HEK293 (cell line): ENCODE data around the gene PCDH15.

Experiments
- CTCF ChIA-PET: fragments of 350-600 bp; formaldehyde crosslinking; extraction: SDS; loops from one replicate; lab custom pipeline; 2021; ENCODE audit warnings: antibody characterized with exemption; lab: Yijun Ruan, JAX
- POLR2A ChIA-PET: fragments of 300-600 bp; formaldehyde crosslinking; extraction: SDS; loops from one replicate; lab custom pipeline; 2020; ENCODE audit warnings: antibody characterized with exemption, inconsistent platforms; lab: Yijun Ruan, JAX
- H3K27ac ChIP-seq: fragments of 200-500 bp; sonication (Bioruptor generic); 2 replicates; pipeline ENCODE4 v1.5.1; 2014; ENCODE audit warnings: low read depth, low read length, control low read depth, inconsistent platforms; ENCODE audit errors: extremely low read depth
- H3K36me3 ChIP-seq, 2 experiments: fragments of 200-500 bp in 1 of 2; sonication (Bioruptor generic) in 1 of 2; 1 replicate in 1 of 2; 2 replicates in 1 of 2; pipeline ENCODE4 v1.5.1; 2014 to 2017; ENCODE audit warnings: inconsistent platforms in 2 of 2, low read length in 2 of 2; ENCODE audit not compliant: control insufficient read depth in 2 of 2, insufficient read depth in 1 of 2
- H3K4me1 ChIP-seq: fragments of 200-500 bp; sonication (Bioruptor generic); 2 replicates; pipeline ENCODE4 v1.5.1; 2014; ENCODE audit warnings: mild to moderate bottlenecking, low read length, inconsistent platforms; ENCODE audit not compliant: control insufficient read depth, insufficient read depth
- H3K4me3 ChIP-seq: 2 replicates; pipeline ENCODE4 v1.5.1; 2011; ENCODE audit warnings: low read depth, mild to moderate bottlenecking, control low read depth, low read length, moderate library complexity
- H3K9me3 ChIP-seq: fragments of 200-500 bp; sonication (Bioruptor generic); 2 replicates; pipeline ENCODE4 v1.5.1; 2014; ENCODE audit warnings: low read depth, low read length, inconsistent platforms; ENCODE audit not compliant: control insufficient read depth, insufficient read depth
- BCL11A ChIP-seq: fragments of 450-650 bp; formaldehyde crosslinking; IDR thresholded peaks from 2 replicates; pipeline ENCODE4 v1.5.1; 2016; ENCODE audit warnings: low read depth, missing biosample characterization, missing genetic modification characterization
- GLI4 ChIP-seq: fragments of 450-650 bp; formaldehyde crosslinking; IDR thresholded peaks from 2 replicates; pipeline ENCODE4 v1.5.1; 2016; ENCODE audit warnings: missing biosample characterization, missing genetic modification characterization
- IKZF3 ChIP-seq: fragments of 450-650 bp; IDR thresholded peaks from 2 replicates; pipeline ENCODE4 v1.5.0; 2018; ENCODE audit warnings: missing biosample characterization, mild to moderate bottlenecking, missing genetic modification characterization, moderate library complexity
- SCRT1 ChIP-seq: fragments of 450-650 bp; formaldehyde crosslinking; IDR thresholded peaks from 2 replicates; pipeline ENCODE4 v1.5.1; 2016; ENCODE audit warnings: missing biosample characterization, missing genetic modification characterization, borderline replicate concordance
- SP7 ChIP-seq: fragments of 450-650 bp; formaldehyde crosslinking; IDR thresholded peaks from 2 replicates; pipeline ENCODE4 v1.5.1; 2016; ENCODE audit warnings: missing biosample characterization, missing genetic modification characterization
- ZBTB17 ChIP-seq: fragments of 450-650 bp; formaldehyde crosslinking; IDR thresholded peaks from 2 replicates; pipeline ENCODE4 v1.5.1; 2016; ENCODE audit warnings: missing biosample characterization, missing genetic modification characterization
- ZBTB8A ChIP-seq: fragments of 450-650 bp; formaldehyde crosslinking; IDR thresholded peaks from 2 replicates; pipeline ENCODE4 v1.5.1; 2016; ENCODE audit warnings: missing biosample characterization, missing genetic modification characterization
- ZNF133 ChIP-seq: fragments of 450-650 bp; formaldehyde crosslinking; IDR thresholded peaks from 2 replicates; pipeline ENCODE4 v1.5.1; 2016; ENCODE audit warnings: missing biosample characterization, missing genetic modification characterization
- ZNF155 ChIP-seq: fragments of 450-650 bp; formaldehyde crosslinking; IDR thresholded peaks from 2 replicates; pipeline ENCODE4 v1.5.1; 2016; ENCODE audit warnings: missing biosample characterization, missing genetic modification characterization
- ZNF18 ChIP-seq: fragments of 450-650 bp; formaldehyde crosslinking; IDR thresholded peaks from 2 replicates; pipeline ENCODE4 v1.5.1; 2016; ENCODE audit warnings: missing biosample characterization, missing genetic modification characterization
- ZNF184 ChIP-seq: fragments of 450-650 bp; IDR thresholded peaks from 2 replicates; pipeline ENCODE4 v1.5.1; 2018; ENCODE audit warnings: missing biosample characterization, mild to moderate bottlenecking, missing genetic modification characterization
- ZNF513 ChIP-seq: fragments of 450-650 bp; IDR thresholded peaks from 2 replicates; pipeline ENCODE4 v1.5.1; 2018; ENCODE audit warnings: missing biosample characterization, missing genetic modification characterization
- ZNF555 ChIP-seq: fragments of 450-650 bp; formaldehyde crosslinking; conservative IDR thresholded peaks from 2 replicates; pipeline ENCODE4 v1.5.1; 2017; ENCODE audit warnings: missing biosample characterization, mild to moderate bottlenecking, missing genetic modification characterization, inconsistent platforms
- ZNF560 ChIP-seq: fragments of 450-650 bp; formaldehyde crosslinking; IDR thresholded peaks from 2 replicates; pipeline ENCODE4 v1.5.1; 2017; ENCODE audit warnings: missing biosample characterization, missing genetic modification characterization, borderline replicate concordance
- ZNF585B ChIP-seq: fragments of 450-650 bp; formaldehyde crosslinking; IDR thresholded peaks from 2 replicates; pipeline ENCODE4 v1.5.1; 2016; ENCODE audit warnings: missing biosample characterization, missing genetic modification characterization
- ZNF629 ChIP-seq: fragments of 450-650 bp; formaldehyde crosslinking; IDR thresholded peaks from 2 replicates; pipeline ENCODE4 v1.5.1; 2017; ENCODE audit warnings: missing biosample characterization, missing genetic modification characterization
- ZNF692 ChIP-seq: fragments of 450-650 bp; formaldehyde crosslinking; IDR thresholded peaks from 2 replicates; pipeline ENCODE4 v1.5.1; 2016; ENCODE audit warnings: missing biosample characterization, missing genetic modification characterization
- ZNF707 ChIP-seq: fragments of 450-650 bp; formaldehyde crosslinking; IDR thresholded peaks from 2 replicates; pipeline ENCODE4 v1.5.1; 2016; ENCODE audit warnings: missing biosample characterization, missing genetic modification characterization
- ZNF776 ChIP-seq: fragments of 450-650 bp; formaldehyde crosslinking; IDR thresholded peaks from 2 replicates; pipeline ENCODE4 v1.5.0; 2017; ENCODE audit warnings: missing biosample characterization, missing genetic modification characterization, borderline replicate concordance
- TF ChIP-seq, protein P1 (sequence below): fragments of 450-650 bp; formaldehyde crosslinking; IDR thresholded peaks from 2 replicates; pipeline ENCODE4 v1.5.1; 2017; ENCODE audit warnings: missing biosample characterization, mild to moderate bottlenecking, missing genetic modification characterization, moderate library complexity
- TF ChIP-seq, protein P2 (sequence below): fragments of 450-650 bp; formaldehyde crosslinking; IDR thresholded peaks from 2 replicates; pipeline ENCODE4 v1.5.1; 2016; ENCODE audit warnings: missing biosample characterization, missing genetic modification characterization
- TF ChIP-seq, protein P3 (sequence below): fragments of 450-650 bp; formaldehyde crosslinking; IDR thresholded peaks from 2 replicates; pipeline ENCODE4 v1.5.1; 2017; ENCODE audit warnings: missing biosample characterization, missing genetic modification characterization
- TF ChIP-seq, protein P4 (sequence below): fragments of 450-650 bp; formaldehyde crosslinking; IDR thresholded peaks from 2 replicates; pipeline ENCODE4 v1.5.1; 2017; ENCODE audit warnings: missing biosample characterization, missing genetic modification characterization

PCDH15 gene

GRCh38 chr10:53980210-53980609 lies 820.8 kb downstream of the PCDH15 start (continued):
- TF ChIP-seq ZNF18 (tag by site-specific recombination) (no peak), ZNF776 (tag by site-specific recombination) (no peak)

DNA sequence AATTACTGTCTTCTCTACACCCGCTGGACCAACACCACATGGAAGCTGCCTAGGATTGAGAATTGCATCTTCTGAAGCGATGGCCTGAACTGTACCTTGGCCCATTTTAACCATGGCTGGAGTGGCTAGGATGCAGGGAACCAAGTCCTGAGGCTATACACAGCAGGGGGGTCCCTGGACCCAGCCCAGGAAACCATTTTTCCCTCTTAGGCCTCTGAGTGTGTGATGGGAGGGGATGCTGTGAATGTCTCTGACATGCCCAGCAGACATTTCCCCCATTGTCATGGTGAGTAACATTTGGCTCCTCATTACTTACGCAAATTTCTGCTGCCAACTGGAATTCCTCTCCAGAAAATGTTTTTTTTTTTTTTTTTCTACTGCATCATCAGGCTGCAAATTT lies 822.7 kb downstream of the PCDH15 start:
- no peak for TF ChIP-seq ZNF133 (tag by site-specific recombination)
- TF ChIP-seq ZNF184: no peak
- no peak for TF ChIP-seq ZNF707 (tag by site-specific recombination)
- no peak for TF ChIP-seq ZNF585B (tag by site-specific recombination)
- no peak for TF ChIP-seq BCL11A (tag by site-specific recombination)
- TF ChIP-seq ZNF555 (tag by site-specific recombination): no peak
- TF ChIP-seq, protein P1, sequence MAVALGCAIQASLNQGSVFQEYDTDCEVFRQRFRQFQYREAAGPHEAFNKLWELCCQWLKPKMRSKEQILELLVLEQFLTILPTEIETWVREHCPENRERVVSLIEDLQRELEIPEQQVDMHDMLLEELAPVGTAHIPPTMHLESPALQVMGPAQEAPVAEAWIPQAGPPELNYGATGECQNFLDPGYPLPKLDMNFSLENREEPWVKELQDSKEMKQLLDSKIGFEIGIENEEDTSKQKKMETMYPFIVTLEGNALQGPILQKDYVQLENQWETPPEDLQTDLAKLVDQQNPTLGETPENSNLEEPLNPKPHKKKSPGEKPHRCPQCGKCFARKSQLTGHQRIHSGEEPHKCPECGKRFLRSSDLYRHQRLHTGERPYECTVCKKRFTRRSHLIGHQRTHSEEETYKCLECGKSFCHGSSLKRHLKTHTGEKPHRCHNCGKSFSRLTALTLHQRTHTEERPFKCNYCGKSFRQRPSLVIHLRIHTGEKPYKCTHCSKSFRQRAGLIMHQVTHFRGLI (tag by site-specific recombination): no peak
- TF ChIP-seq, protein P2, sequence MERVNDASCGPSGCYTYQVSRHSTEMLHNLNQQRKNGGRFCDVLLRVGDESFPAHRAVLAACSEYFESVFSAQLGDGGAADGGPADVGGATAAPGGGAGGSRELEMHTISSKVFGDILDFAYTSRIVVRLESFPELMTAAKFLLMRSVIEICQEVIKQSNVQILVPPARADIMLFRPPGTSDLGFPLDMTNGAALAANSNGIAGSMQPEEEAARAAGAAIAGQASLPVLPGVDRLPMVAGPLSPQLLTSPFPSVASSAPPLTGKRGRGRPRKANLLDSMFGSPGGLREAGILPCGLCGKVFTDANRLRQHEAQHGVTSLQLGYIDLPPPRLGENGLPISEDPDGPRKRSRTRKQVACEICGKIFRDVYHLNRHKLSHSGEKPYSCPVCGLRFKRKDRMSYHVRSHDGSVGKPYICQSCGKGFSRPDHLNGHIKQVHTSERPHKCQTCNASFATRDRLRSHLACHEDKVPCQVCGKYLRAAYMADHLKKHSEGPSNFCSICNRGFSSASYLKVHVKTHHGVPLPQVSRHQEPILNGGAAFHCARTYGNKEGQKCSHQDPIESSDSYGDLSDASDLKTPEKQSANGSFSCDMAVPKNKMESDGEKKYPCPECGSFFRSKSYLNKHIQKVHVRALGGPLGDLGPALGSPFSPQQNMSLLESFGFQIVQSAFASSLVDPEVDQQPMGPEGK (tag by site-specific recombination): no peak
- no peak for TF ChIP-seq IKZF3 (tag by site-specific recombination)
- TF ChIP-seq SCRT1: no peak
- TF ChIP-seq SP7: no peak
- TF ChIP-seq ZNF513: no peak
- no peak for TF ChIP-seq ZBTB17
- TF ChIP-seq ZNF155: no peak

GRCh38 chr10:53977267-53977666 lies 823.8 kb downstream of the PCDH15 start:
- CTCF ChIA-PET: interaction anchor here (0.7 kb wide), 1 partner anchor 134 kb away, joined by 3 read pairs; no protein-coding TSS in a partner anchor
- Histone ChIP-seq H3K36me3 (no peaks in the 10 kb centered on the region), H3K4me3 (no peak overlapping the region), H3K9me3 (no peaks in the 10 kb centered on the region), H3K4me1 (no peaks in the 10 kb centered on the region), H3K27ac (no peak overlapping the region)
- POLR2A ChIA-PET: no interaction called here
- TF ChIP-seq ZNF692 (tag by site-specific recombination): no peak
- TF ChIP-seq ZNF555 (tag by site-specific recombination): no peak
- no peak for TF ChIP-seq GLI4
- no peak for TF ChIP-seq ZNF629 (tag by site-specific recombination)
- TF ChIP-seq, protein P3, sequence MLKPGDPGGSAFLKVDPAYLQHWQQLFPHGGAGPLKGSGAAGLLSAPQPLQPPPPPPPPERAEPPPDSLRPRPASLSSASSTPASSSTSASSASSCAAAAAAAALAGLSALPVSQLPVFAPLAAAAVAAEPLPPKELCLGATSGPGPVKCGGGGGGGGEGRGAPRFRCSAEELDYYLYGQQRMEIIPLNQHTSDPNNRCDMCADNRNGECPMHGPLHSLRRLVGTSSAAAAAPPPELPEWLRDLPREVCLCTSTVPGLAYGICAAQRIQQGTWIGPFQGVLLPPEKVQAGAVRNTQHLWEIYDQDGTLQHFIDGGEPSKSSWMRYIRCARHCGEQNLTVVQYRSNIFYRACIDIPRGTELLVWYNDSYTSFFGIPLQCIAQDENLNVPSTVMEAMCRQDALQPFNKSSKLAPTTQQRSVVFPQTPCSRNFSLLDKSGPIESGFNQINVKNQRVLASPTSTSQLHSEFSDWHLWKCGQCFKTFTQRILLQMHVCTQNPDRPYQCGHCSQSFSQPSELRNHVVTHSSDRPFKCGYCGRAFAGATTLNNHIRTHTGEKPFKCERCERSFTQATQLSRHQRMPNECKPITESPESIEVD (tag by site-specific recombination): no peak
- no peak for TF ChIP-seq ZNF560
- TF ChIP-seq ZBTB8A (tag by site-specific recombination): no peak
- TF ChIP-seq, protein P4, sequence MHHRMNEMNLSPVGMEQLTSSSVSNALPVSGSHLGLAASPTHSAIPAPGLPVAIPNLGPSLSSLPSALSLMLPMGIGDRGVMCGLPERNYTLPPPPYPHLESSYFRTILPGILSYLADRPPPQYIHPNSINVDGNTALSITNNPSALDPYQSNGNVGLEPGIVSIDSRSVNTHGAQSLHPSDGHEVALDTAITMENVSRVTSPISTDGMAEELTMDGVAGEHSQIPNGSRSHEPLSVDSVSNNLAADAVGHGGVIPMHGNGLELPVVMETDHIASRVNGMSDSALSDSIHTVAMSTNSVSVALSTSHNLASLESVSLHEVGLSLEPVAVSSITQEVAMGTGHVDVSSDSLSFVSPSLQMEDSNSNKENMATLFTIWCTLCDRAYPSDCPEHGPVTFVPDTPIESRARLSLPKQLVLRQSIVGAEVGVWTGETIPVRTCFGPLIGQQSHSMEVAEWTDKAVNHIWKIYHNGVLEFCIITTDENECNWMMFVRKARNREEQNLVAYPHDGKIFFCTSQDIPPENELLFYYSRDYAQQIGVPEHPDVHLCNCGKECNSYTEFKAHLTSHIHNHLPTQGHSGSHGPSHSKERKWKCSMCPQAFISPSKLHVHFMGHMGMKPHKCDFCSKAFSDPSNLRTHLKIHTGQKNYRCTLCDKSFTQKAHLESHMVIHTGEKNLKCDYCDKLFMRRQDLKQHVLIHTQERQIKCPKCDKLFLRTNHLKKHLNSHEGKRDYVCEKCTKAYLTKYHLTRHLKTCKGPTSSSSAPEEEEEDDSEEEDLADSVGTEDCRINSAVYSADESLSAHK (tag by site-specific recombination): no peak

More for the DNA sequence above, 822.7 kb downstream of the PCDH15 start:
- H3K4me3 ChIP-seq: no peak overlapping the region
- ChIA-PET POLR2A (no interaction called here), CTCF (no interaction called here)
- H3K27ac ChIP-seq: no peak overlapping the region
- H3K9me3 ChIP-seq: no peaks in the 10 kb centered on the region
- H3K4me1 ChIP-seq: no peaks in the 10 kb centered on the region
- H3K36me3 ChIP-seq: no peaks in the 10 kb centered on the region
